Measurements from ENCODE around the gene NGRN.
"Not testable (repeated sequence)": the region's sequence is repeated elsewhere in the genome, so short reads cannot be mapped to it uniquely, and the experiment has no call there.

Gene NGRN

GRCh38 chr15:90234096-90234988 lies 31.1 kb upstream of the NGRN start, which contains the start of gene GDPGP1:
Gene GDPGP1 (plus strand): TSS chr15:90234209. CDS start chr15:90240909, 6,700 bp downstream.
- peak; percentile 23 for DNase-seq (ENCODE audit: low read depth)

GRCh38 chr15:90239371-90239770 lies 26.1 kb upstream of the NGRN start:
- peak; percentile 9 for DNase-seq (ENCODE audit: low read depth)

- no peak for DNase-seq (ENCODE audit: low read depth)
Observed at GRCh38 chr15:90240856-90241255, 24.6 kb upstream of the NGRN start.

- no peak for DNase-seq (ENCODE audit: low read depth)
Observed at GRCh38 chr15:90241343-90242192, 23.9 kb upstream of the NGRN start.

- DNase-seq (ENCODE audit: low read depth): no peak
Observed at GRCh38 chr15:90243943-90244639, 21.4 kb upstream of the NGRN start.

GRCh38 chr15:90248789-90249202 lies 16.7 kb upstream of the NGRN start:
- DNase-seq (ENCODE audit: low read depth): no peak

GRCh38 chr15:90249203-90249863 lies 16.1 kb upstream of the NGRN start, which contains the start of gene TTLL13:
Gene TTLL13 (plus strand): TSS chr15:90249556. CDS start chr15:90250631, 1,075 bp downstream.
- peak; percentile 81 for DNase-seq (ENCODE audit: low read depth)

GRCh38 chr15:90257776-90258175 lies 7.7 kb upstream of the NGRN start:
- no peak for DNase-seq (ENCODE audit: low read depth)

- DNase-seq (ENCODE audit: low read depth): peak; percentile 73
Observed at GRCh38 chr15:90259524-90259923, 5.9 kb upstream of the NGRN start.

- not testable (repeated sequence) for DNase-seq (ENCODE audit: low read depth)
Observed at GRCh38 chr15:90260731-90261130, 4.7 kb upstream of the NGRN start.

GRCh38 chr15:90261811-90262210 lies 3.7 kb upstream of the NGRN start:
- DNase-seq (ENCODE audit: low read depth): peak; percentile 56

GRCh38 chr15:90262426-90262825 lies 3.0 kb upstream of the NGRN start:
- DNase-seq (ENCODE audit: low read depth): no peak

- no peak for DNase-seq (ENCODE audit: low read depth)
Observed at GRCh38 chr15:90264671-90265070, 801 bp upstream of the NGRN start.

GRCh38 chr15:90266061-90266431 lies 574 bp downstream of the NGRN start:
- peak; percentile 29 for DNase-seq (ENCODE audit: low read depth)

- peak; percentile 39 for DNase-seq (ENCODE audit: low read depth)
Observed at GRCh38 chr15:90266485-90266884, 1.0 kb downstream of the NGRN start.

- DNase-seq (ENCODE audit: low read depth): peak; percentile 3
Observed at GRCh38 chr15:90268415-90268814, 2.9 kb downstream of the NGRN start.

GRCh38 chr15:90270502-90271150 lies 5.2 kb downstream of the NGRN start:
- no peak for DNase-seq (ENCODE audit: low read depth)

- no peak for DNase-seq (ENCODE audit: low read depth)
Observed at GRCh38 chr15:90271459-90272166, 6.1 kb downstream of the NGRN start.

- not testable (repeated sequence) for DNase-seq (ENCODE audit: low read depth)
Observed at GRCh38 chr15:90278467-90278866, 13.0 kb downstream of the NGRN start.

GRCh38 chr15:90280743-90281142 lies 15.3 kb downstream of the NGRN start:
- DNase-seq (ENCODE audit: low read depth): not testable (repeated sequence)
